ENCODE results near the gene ABLIM2.

The ABLIM2 gene

DNA sequence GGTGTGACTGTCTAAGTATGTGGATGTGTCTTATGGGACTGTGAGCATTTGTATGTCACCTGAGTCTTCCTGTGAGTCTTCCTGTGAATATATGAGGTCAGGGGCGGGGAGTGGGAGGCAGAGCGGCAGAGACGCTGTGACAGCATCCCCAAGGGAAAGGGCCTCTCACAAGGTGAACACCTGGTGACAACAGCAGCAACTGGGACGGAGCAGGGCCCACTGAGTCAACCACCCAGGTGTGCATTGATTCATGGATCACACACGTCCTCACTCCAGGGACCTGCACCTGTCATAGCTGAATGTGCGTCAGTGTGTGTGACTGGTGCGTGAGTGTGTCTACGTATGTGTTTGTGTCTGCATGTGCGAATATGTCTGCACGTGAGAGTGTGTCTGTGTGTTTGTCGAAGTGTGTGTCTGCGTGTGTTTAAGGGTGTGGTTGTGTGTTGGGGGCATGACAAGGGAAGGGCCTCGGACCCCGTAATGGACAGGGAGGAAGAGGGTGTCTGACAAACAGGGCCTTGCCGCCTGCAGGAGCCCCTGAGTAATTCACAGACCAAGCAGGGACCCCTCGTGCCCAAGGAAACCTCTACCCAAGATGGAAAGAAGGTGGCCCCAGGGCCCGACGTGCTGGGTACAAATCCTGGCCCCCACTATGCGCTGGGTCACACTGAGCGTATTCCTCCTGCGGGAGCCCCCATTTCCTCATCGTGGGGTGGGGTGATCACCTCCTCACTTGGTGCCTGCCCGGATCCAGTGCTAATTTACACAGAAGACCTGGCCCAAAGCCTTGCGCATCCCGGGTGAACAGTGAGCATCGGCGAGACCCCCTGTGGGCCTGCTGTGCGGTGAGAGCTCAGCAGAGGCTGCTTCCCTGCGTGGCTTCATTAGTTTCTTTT lies 76.7 kb downstream of the ABLIM2 start:
- DNase-seq = no peak

- no peak for DNase-seq
Measured at GRCh38 chr4:8081171-8081570, 77.4 kb downstream of the ABLIM2 start.

- no peak for DNase-seq
Measured at GRCh38 chr4:8080754-8081065, 77.9 kb downstream of the ABLIM2 start.

- DNase-seq = no peak
Measured at GRCh38 chr4:8079916-8080753, 78.5 kb downstream of the ABLIM2 start.

DNA sequence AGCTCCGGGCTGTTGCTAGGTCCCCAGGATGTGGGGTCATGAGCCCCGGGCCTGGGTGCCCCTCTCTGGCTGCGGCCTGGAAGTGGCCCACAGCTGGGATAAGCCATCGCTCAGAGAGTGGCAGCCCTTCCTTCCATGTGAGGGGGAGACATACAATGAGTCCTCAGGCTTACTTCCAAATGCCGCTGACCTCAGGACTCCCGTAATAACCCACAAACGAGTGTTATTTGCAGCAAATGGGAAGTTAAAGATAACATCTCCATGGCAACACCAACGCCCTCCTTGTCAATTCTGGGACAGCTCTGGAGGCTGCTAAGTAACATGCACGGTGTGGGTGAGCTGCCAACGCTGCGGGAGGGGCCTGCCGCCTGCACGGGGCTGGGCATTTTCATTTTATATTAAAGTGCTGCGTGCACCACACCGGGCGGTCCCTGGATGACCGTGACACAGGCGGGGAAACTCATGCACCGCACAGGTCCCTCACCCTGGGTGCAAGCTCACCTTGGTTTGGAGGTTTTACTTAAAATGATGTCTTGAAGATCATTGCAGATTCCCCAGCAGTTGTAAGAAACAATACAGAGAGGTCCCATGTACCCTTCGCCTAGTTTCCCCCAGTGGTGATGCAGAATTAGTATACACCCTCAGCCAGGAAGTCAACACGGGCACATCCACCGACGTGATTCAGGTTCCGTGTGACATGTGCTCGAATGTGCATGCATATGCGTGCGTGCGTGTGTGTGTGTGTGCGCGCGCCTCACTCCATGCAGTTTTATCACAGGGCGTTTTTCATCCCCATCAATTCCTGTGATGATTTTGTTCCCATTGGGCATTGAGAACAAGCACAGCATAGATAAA lies 79.4 kb downstream of the ABLIM2 start:
- no peak for DNase-seq

DNA sequence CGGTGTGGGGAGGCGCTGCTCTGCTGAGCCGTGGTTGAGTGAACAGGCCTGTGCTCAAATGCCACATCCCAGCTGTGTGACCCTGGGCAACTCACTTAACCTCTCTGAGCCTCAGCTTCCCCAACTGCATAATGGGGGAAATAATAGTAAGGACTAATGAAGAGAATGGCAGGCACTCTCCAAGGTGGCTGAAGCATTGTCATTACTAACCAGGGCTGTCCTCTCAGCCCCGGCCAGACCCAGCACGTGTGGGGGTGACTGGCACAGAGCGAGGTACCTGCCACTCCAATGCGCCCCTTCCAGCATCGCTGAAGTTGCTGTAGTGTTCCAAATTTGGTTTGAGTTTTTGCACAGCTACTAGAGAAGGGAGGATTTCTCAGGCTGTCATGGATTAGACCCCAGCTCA lies 80.0 kb downstream of the ABLIM2 start:
- DNase-seq = no peak

- DNase-seq = no peak
Measured at GRCh38 chr4:8078109-8078494, 80.5 kb downstream of the ABLIM2 start.

GRCh38 chr4:8077181-8078108 lies 81.2 kb downstream of the ABLIM2 start:
- no peak for DNase-seq

DNA sequence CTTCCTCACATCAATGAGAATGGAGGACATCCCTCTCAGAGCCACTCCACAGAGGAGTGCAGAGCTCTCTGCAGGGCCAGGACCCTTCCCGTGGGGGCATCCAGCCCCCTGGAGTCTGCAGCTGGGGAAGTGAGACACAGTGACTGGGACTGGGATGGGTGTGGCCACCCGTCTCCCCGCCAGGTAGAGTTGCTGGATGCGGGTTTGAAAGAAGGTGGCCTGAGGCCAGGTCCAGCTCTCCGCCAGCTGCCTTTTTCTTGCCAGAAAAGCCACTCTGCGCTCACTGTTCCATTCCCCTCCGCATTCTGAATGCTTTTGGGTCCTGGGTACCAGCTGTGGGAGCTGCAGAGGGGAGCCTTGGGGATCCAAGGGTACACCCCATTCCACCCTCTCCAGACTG lies 82.6 kb downstream of the ABLIM2 start:
- DNase-seq = no peak

- DNase-seq = no peak
Measured at GRCh38 chr4:8073206-8073863, 85.3 kb downstream of the ABLIM2 start.

GRCh38 chr4:8072235-8072968 lies 86.2 kb downstream of the ABLIM2 start:
- DNase-seq = no peak

DNA sequence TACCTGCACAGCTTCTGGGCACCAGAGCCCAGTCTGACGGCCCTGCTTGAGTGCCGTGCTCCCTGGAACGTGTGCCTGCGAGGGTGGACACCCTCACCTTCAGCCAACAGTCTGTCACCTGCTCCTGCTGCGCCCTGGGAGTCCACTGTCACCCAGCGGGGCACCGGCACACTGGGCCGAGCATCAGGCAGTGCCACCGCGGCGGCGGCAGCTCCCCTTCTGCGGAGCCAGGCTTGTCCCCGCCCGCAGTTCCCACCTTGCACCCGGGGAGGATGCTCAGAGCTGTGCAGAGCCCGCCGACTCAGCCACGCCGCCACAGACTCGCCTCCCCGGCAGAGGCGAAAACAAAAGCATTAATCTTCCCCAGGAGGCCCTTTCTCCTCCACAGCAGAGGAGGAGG lies 86.8 kb downstream of the ABLIM2 start:
- no peak for DNase-seq

DNA sequence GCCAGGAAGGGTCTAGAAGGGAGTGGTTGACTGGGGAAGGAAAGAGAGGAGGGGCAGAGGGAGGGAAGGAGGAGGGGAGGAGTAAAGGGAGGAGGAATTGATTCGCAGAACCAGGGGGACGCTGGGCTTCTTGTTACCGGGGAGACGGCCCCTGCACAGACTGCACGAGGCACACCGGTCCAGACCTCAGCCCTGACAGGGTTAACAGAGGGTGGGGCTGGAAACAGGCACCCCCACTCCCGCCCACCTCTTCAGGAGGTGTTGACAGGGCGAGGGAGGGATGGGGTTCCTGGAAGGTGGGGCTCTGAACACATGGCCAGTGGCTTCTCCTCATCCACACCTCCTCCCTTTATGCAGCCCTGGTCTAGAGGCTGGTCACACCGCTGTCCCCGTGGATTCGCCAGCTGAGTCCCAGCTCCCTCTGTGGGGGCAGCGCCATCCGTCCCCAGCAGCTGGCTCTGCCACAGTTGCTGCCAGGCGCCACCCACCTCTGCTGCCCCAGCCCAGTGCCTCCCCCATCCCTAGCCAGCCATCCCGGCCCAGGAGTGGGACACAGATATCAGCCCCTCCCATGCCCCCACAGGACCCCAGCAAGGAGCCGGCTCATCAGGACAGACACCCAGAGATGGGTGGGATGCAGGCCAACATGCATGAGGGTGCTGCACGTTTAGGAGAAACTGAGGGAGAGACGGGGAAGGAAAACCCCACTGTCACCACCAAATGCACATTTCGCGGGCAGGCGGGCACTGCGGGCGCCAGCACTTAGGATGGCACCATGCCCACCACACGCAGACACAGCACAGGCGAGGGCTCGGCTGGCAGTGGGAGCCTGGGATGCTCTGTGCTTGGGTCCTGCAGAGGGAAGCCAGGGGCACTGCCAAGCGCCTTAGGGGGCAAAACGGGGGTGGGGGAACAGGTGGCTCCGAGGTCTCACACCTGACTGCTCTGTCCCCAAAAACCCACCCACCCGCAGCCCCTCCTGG lies 87.6 kb downstream of the ABLIM2 start:
- no peak for DNase-seq

DNA sequence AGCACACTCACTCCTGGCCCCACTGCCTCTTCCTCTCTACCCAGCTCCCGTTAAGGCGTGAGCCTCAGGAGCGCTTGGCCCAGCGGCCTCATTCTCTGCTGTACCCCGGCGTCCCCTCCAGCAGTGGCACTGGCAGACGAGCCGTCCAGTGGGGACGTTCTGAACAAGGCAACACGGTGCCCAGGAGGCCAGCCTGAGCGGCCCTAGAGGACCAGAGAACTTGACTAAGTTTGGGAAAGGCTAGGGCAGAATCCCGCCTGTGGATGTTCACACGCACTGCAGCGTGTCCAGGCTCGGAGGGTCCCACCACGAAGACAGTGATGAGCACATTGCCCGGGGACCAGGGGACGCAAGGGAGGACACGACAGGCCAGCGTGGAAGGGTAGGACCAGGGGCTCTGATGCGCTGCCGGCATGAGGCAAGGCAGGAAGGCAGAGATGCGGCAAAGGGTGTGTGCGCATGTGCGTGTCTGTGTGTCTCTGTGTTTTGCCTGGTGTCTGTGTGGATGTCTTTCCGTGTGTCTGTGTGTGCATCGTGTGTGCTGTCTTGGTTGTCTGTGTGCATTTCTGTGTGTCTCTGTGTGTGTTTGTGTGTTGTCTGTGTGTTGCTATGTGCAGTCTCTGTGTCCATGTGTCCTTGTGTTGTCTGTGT lies 89.4 kb downstream of the ABLIM2 start:
- no peak for DNase-seq

GRCh38 chr4:8067945-8068896 lies 90.4 kb downstream of the ABLIM2 start:
- no peak for DNase-seq

- no peak for DNase-seq
Measured at GRCh38 chr4:8067274-8067936, 91.2 kb downstream of the ABLIM2 start.

- no peak for DNase-seq
Measured at GRCh38 chr4:8066336-8066931, 92.2 kb downstream of the ABLIM2 start.

Measured in stimulated activated CD8-positive, alpha-beta memory T cell treated with anti-CD3 and anti-CD28 coated beads, Interleukin-4, amount 100 ng/mL, for 48 hours (primary cell).